SK-N-SH (cell line): Measurements from ENCODE around the gene DBNDD2. TPM values are rescaled to one million over a fixed set of nuclear protein-coding genes. Genes with fewer than 3 reads are reported as not detected.
A peak's percentile ranks its signal among the peaks of the same experiment; 100 is the strongest.

Experiments
- CTCF ChIA-PET: fragments of 300-600, 350-600 bp; formaldehyde crosslinking; extraction: SDS; loops from one replicate; lab custom pipeline; 2021; lab: Yijun Ruan, JAX
- POLR2A ChIA-PET: fragments of 350-600 bp; sonication (Branson Sonifier 250); formaldehyde crosslinking; extraction: SDS; loops from one replicate; lab custom pipeline; 2020; ENCODE audit warnings: antibody characterized with exemption, inconsistent platforms; lab: Yijun Ruan, JAX
- DNase-seq: peaks from one replicate; pipeline ENCODE4 v3.0.0; 2012
- H2AFZ ChIP-seq: fragments of 200-600 bp; sonication (generic); 2 replicates; pipeline ENCODE4 v1.8.1; 2016; ENCODE audit warnings: antibody characterized with exemption, mild to moderate bottlenecking, low read depth
- H3F3A ChIP-seq: fragments of 200-600 bp; sonication (generic); replicated peaks from 2 replicates; pipeline ENCODE3; 2016; ENCODE audit warnings: antibody characterized with exemption, mild to moderate bottlenecking; ENCODE audit not compliant: insufficient read depth
- H3K27ac ChIP-seq, 2 experiments: fragments of 200-500 bp in 1 of 2; fragments of 200-600 bp in 1 of 2; sonication (Bioruptor generic) in 1 of 2; sonication (generic), shearing (Covaris generic) in 1 of 2; 2 replicates each; pipeline versions ENCODE4 v1.5.1 to v1.6.1; 2014 to 2016; ENCODE audit warnings: low read depth in 2 of 2, inconsistent platforms in 1 of 2, low read length in 1 of 2, mild to moderate bottlenecking in 1 of 2, mixed read lengths in 1 of 2
- H3K27me3 ChIP-seq: fragments of 200-600 bp; sonication (generic), shearing (Covaris generic); 2 replicates; pipeline ENCODE4 v1.6.1; 2016; ENCODE audit warnings: mixed run types; ENCODE audit not compliant: insufficient read depth
- H3K36me3 ChIP-seq, 2 experiments: fragments of 200-500 bp in 1 of 2; fragments of 200-600 bp in 1 of 2; sonication (Bioruptor generic) in 1 of 2; sonication (generic) in 1 of 2; replicated peaks in 1 of 2; 2 replicates each; pipeline versions ENCODE3 to v1.5.1; 2014 to 2016; ENCODE audit warnings: low read length in 1 of 2, mild to moderate bottlenecking in 1 of 2; ENCODE audit not compliant: insufficient read depth in 2 of 2, control insufficient read depth in 1 of 2
- H3K4me1 ChIP-seq, 2 experiments: fragments of 200-500 bp in 1 of 2; fragments of 200-600 bp in 1 of 2; sonication (Bioruptor generic) in 1 of 2; sonication (generic), shearing (Covaris generic) in 1 of 2; 2 replicates each; pipeline versions ENCODE4 v1.5.1 to v1.6.1; 2014 to 2016; ENCODE audit warnings: low read depth in 1 of 2, low read length in 1 of 2, mixed run types in 1 of 2; ENCODE audit not compliant: insufficient read depth in 2 of 2, control insufficient read depth in 1 of 2
- H3K4me2 ChIP-seq: fragments of 200-600 bp; sonication (generic), shearing (Covaris generic); 2 replicates; pipeline ENCODE4 v1.6.1; 2017; ENCODE audit warnings: mixed run types
- H3K4me3 ChIP-seq, 2 experiments: fragments of 200-500 bp in 1 of 2; fragments of 200-600 bp in 1 of 2; sonication (Bioruptor generic) in 1 of 2; sonication (generic), shearing (Covaris generic) in 1 of 2; 2 replicates each; pipeline versions ENCODE4 v1.5.1 to v1.8.1; 2014 to 2016; ENCODE audit warnings: low read depth in 2 of 2, inconsistent platforms in 1 of 2, low read length in 1 of 2, mild to moderate bottlenecking in 1 of 2, mixed read lengths in 1 of 2, moderate library complexity in 1 of 2
- H3K79me2 ChIP-seq: fragments of 200-600 bp; sonication (generic); 2 replicates; pipeline ENCODE4 v1.8.1; 2017; ENCODE audit warnings: mild to moderate bottlenecking; ENCODE audit not compliant: insufficient read depth
- H3K9ac ChIP-seq: fragments of 200-600 bp; sonication (generic); 2 replicates; pipeline ENCODE4 v1.6.1; 2017; ENCODE audit warnings: mixed run types
- H3K9me2 ChIP-seq: fragments of 200-600 bp; sonication (generic); 2 replicates; pipeline ENCODE4 v1.6.1; 2017; ENCODE audit warnings: mixed run types
- H3K9me3 ChIP-seq: fragments of 200-600 bp; sonication (generic); 2 replicates; pipeline ENCODE4 v1.6.1; 2017; ENCODE audit warnings: mixed run types, mild to moderate bottlenecking, moderate library complexity
- H4K20me1 ChIP-seq: fragments of 200-600 bp; sonication (generic); 2 replicates; pipeline ENCODE4 v1.6.1; 2017; ENCODE audit warnings: mild to moderate bottlenecking, mixed run types; ENCODE audit not compliant: insufficient read depth
- CHD2 ChIP-seq: fragments of 150-350 bp; IDR thresholded peaks from 2 replicates; pipeline ENCODE4 v1.6.1; 2018; ENCODE audit warnings: low read length; ENCODE audit not compliant: partially characterized antibody
- CTCF ChIP-seq: fragments of 200-600 bp; sonication (generic); IDR thresholded peaks from 2 replicates; pipeline ENCODE4 v1.6.1; 2017; ENCODE audit warnings: antibody characterized with exemption, mild to moderate bottlenecking, moderate library complexity
- FOXJ3 ChIP-seq: sonication (generic); formaldehyde crosslinking; IDR thresholded peaks from 2 replicates; pipeline ENCODE4 v1.5.1; 2020; ENCODE audit warnings: mild to moderate bottlenecking, missing genetic modification reagents
- JUND ChIP-seq: IDR thresholded peaks from 2 replicates; pipeline ENCODE4 v1.4.0; 2012
- MAX ChIP-seq: IDR thresholded peaks from 2 replicates; pipeline ENCODE4 v1.4.0; 2012; ENCODE audit warnings: low read depth
- NFIC ChIP-seq: IDR thresholded peaks from 2 replicates; pipeline ENCODE4 v1.4.0; 2012; ENCODE audit warnings: borderline replicate concordance
- PBX3 ChIP-seq: IDR thresholded peaks from 2 replicates; pipeline ENCODE4; 2012
- RAD21 ChIP-seq: IDR thresholded peaks from 2 replicates; pipeline ENCODE4 v1.6.1; 2012; ENCODE audit warnings: mild to moderate bottlenecking, low read length
- RCOR1 ChIP-seq: fragments of 150-350 bp; IDR thresholded peaks from 2 replicates; pipeline ENCODE4 v1.6.1; 2017; ENCODE audit warnings: antibody characterized with exemption, low read length
- REST ChIP-seq: IDR thresholded peaks from 2 replicates; pipeline ENCODE4 v1.6.1; 2012; ENCODE audit warnings: mild to moderate bottlenecking, low read depth, low read length, moderate library complexity
- RFX5 ChIP-seq: IDR thresholded peaks from 2 replicates; pipeline ENCODE4 v1.6.1; 2012; ENCODE audit warnings: mild to moderate bottlenecking, improper control_type of control experiment, low read length
- TAF1 ChIP-seq: IDR thresholded peaks from 2 replicates; pipeline ENCODE4 v1.6.1; 2012; ENCODE audit warnings: low read depth, mild to moderate bottlenecking, low read length, moderate library complexity, borderline replicate concordance
- USF2 ChIP-seq: fragments of 150-350 bp; IDR thresholded peaks from 2 replicates; pipeline ENCODE4 v1.6.1; 2017; ENCODE audit warnings: antibody characterized with exemption, low read length, low read depth, borderline replicate concordance
- YY1 ChIP-seq: IDR thresholded peaks from 2 replicates; pipeline ENCODE4 v1.4.0; 2012; ENCODE audit warnings: low read depth, mild to moderate bottlenecking
- ZBTB33 ChIP-seq: IDR thresholded peaks from 2 replicates; pipeline ENCODE4 v1.4.0; 2012; ENCODE audit warnings: low read depth, borderline replicate concordance
- WGBS: methylation state at CpG from one replicate; pipeline ENCODE4 v1.1.6; 2017; ENCODE audit warnings: low lambda C conversion rate; 5-methylcytosine and 5-hydroxymethylcytosine counted together
- polyA plus RNA-seq, 3 experiments: library from polyadenylated mRNA; depleted of rRNA; stranded (reverse); fragments of >200 nt; gene quantifications; 2 replicates each; pipeline ENCODE4 v1.2.3, GENCODE V29; 2012

DBNDD2 gene
- polyA plus RNA-seq, 1 of the 3 experiments (the other 2 are of a cell fraction): 22.4 TPM

GRCh38 chr20:45407067-45407745, 883 bp upstream of the DBNDD2 start:
- POLR2A ChIA-PET: interaction anchor here (0.6 to 1.5 kb wide), 8 partner anchors 8 to 518 kb away, joined by 3 to 5 read pairs (median 3); partner anchors contain the start of genes PIGT and SYS1
- DNase-seq: peak; percentile 65
- CTCF ChIA-PET: interaction anchor here (0.6 to 4.6 kb wide), 9 partner anchors 9 to 116 kb away, joined by 3 to 40 read pairs (median 4); partner anchors contain the start of genes PIGT and SYS1
- Histone ChIP-seq H3K9ac (peak overlapping the region; percentile 57; the same call in 1 of the 2 replicates), H3F3A (no peaks in the 10 kb centered on the region), H3K4me2 (peak overlapping the region; percentile 96), H3K4me3 (peak overlapping the region; percentile 66 to 76), H2AFZ (peak overlapping the region; percentile 72; the same call in 1 of the 2 replicates), H3K27me3 (no peaks in the 10 kb centered on the region), H3K9me2 (no peaks in the 10 kb centered on the region), H3K9me3 (no peaks in the 10 kb centered on the region), H3K4me1 (peaks cover 0 to 8% of the 10 kb centered on the region in 2 experiments; a peak in 1 of 4 replicates), H3K79me2 (no peaks in the 10 kb centered on the region), H4K20me1 (no peaks in the 10 kb centered on the region), H3K36me3 (peaks cover 0 to 17% of the 10 kb centered on the region in 2 experiments), H3K27ac (no peak overlapping the region; a peak in 1 of 4 replicates)
- 48% methylated on average over 23 of the region's 30 CpGs for WGBS
- TF ChIP-seq MAX: no peak
- TF ChIP-seq REST: 0 out of 2 replicates have a peak, but pooled peaks have one; percentile 3

- CTCF ChIA-PET: interaction anchor here (0.7 kb wide), 1 partner anchor 35 kb away, joined by 4 read pairs; no protein-coding TSS in a partner anchor
- no peak overlapping the region for H3K27ac ChIP-seq
- H3K4me1 ChIP-seq: peaks cover 0 to 8% of the 10 kb centered on the region in 2 experiments; a peak in 1 of 4 replicates
- H2AFZ ChIP-seq: no peak overlapping the region
- no peak overlapping the region for H3K9ac ChIP-seq
- no peak overlapping the region for H3K4me2 ChIP-seq
- no peaks in the 10 kb centered on the region for H3K79me2 ChIP-seq
- H3K9me3 ChIP-seq: no peaks in the 10 kb centered on the region
- H3K36me3 ChIP-seq: peaks cover 0 to 19% of the 10 kb centered on the region in 2 experiments
- no peaks in the 10 kb centered on the region for H4K20me1 ChIP-seq
- POLR2A ChIA-PET: no interaction called here
- H3F3A ChIP-seq: no peaks in the 10 kb centered on the region
- H3K4me3 ChIP-seq: no peak overlapping the region
- 99% methylated on average over 3 of the region's 7 CpGs for WGBS
- DNase-seq: no peak
- H3K27me3 ChIP-seq: no peaks in the 10 kb centered on the region
- H3K9me2 ChIP-seq: no peaks in the 10 kb centered on the region
- TF ChIP-seq JUND: no peak
- no peak for TF ChIP-seq NFIC
- TF ChIP-seq CHD2: no peak
- TF ChIP-seq USF2: no peak
- TF ChIP-seq RFX5: no peak
- TF ChIP-seq TAF1: no peak
- no peak for TF ChIP-seq FOXJ3 (CRISPR knock-in tag)
- no peak for TF ChIP-seq CTCF
- TF ChIP-seq RCOR1: no peak
- no peak for TF ChIP-seq RAD21
- no peak for TF ChIP-seq ZBTB33
- TF ChIP-seq YY1: no peak
- TF ChIP-seq PBX3: no peak
Observed at GRCh38 chr20:45408646-45409213, 641 bp downstream of the DBNDD2 start.
